Neural progenitor cell (in vitro differentiated cells): Measurements from ENCODE around the gene QRICH1. TPM values are rescaled to one million over a fixed set of nuclear protein-coding genes. Genes with fewer than 3 reads are reported as not detected.

Source experiments
- DNase-seq: peaks from one replicate; pipeline ENCODE4 v3.0.0-alpha.2; 2016; ENCODE audit warnings: low spot score
- H2AFZ ChIP-seq: fragments of 200-600 bp; sonication (generic); replicated peaks from 2 replicates; pipeline ENCODE4 v1.6.1; 2016; ENCODE audit warnings: antibody characterized with exemption
- H3F3A ChIP-seq: fragments of 200-600 bp; sonication (generic); 2 replicates; pipeline ENCODE4 v1.6.1; 2016; ENCODE audit warnings: antibody characterized with exemption, low read depth
- H3K27ac ChIP-seq: fragments of 200-600 bp; sonication (generic); 2 replicates; pipeline ENCODE4 v1.5.1; 2016; ENCODE audit warnings: mild to moderate bottlenecking
- H3K27me3 ChIP-seq: fragments of 200-600 bp; sonication (generic); 2 replicates; pipeline ENCODE4 v1.6.1; 2016; ENCODE audit warnings: mild to moderate bottlenecking, moderate library complexity
- H3K36me3 ChIP-seq: fragments of 200-600 bp; sonication (generic); 2 replicates; pipeline ENCODE4 v1.5.1; 2016
- H3K4me1 ChIP-seq: fragments of 200-600 bp; sonication (generic); 2 replicates; pipeline ENCODE4 v1.6.1; 2016; ENCODE audit warnings: mixed run types
- H3K4me2 ChIP-seq: fragments of 200-600 bp; sonication (generic); 2 replicates; pipeline ENCODE4 v1.6.1; 2016
- H3K4me3 ChIP-seq: fragments of 200-600 bp; sonication (generic); 2 replicates; pipeline ENCODE4 v1.5.1; 2016
- H3K79me2 ChIP-seq: fragments of 200-600 bp; sonication (generic); 2 replicates; pipeline ENCODE4 v1.6.1; 2016; ENCODE audit warnings: low read depth
- H3K9ac ChIP-seq: fragments of 200-600 bp; sonication (generic); 2 replicates; pipeline ENCODE4 v1.6.1; 2016
- H3K9me3 ChIP-seq: fragments of 200-600 bp; sonication (generic); 2 replicates; pipeline ENCODE4 v1.5.1; 2016; ENCODE audit warnings: low read depth
- H4K20me1 ChIP-seq: fragments of 200-600 bp; sonication (generic); 2 replicates; pipeline ENCODE4 v1.6.1; 2016; ENCODE audit warnings: low read depth
- H3K27ac Mint-ChIP-seq: 3 replicates; pipeline ENCODE4 v1.8.0; 2021; ENCODE audit warnings: mixed read lengths
- H3K27me3 Mint-ChIP-seq: 2 replicates; pipeline ENCODE4 v1.8.0; 2022; ENCODE audit warnings: low read depth, mild to moderate bottlenecking, inconsistent platforms, moderate library complexity, mixed read lengths; ENCODE audit not compliant: insufficient read depth
- H3K36me3 Mint-ChIP-seq: 3 replicates; pipeline ENCODE4 v1.8.0; 2021; ENCODE audit warnings: mixed read lengths
- H3K4me1 Mint-ChIP-seq: 3 replicates; pipeline ENCODE4 v1.8.0; 2021; ENCODE audit warnings: mixed read lengths
- H3K4me3 Mint-ChIP-seq: 3 replicates; pipeline ENCODE4 v1.8.0; 2021; ENCODE audit warnings: mild to moderate bottlenecking, moderate library complexity, mixed read lengths
- H3K9me3 Mint-ChIP-seq: 3 replicates; pipeline ENCODE4 v1.8.0; 2020; ENCODE audit warnings: mixed read lengths
- EZH2 ChIP-seq: fragments of 200-600 bp; sonication (generic); IDR thresholded peaks from 2 replicates; pipeline ENCODE4 v1.6.1; 2017; ENCODE audit warnings: antibody characterized with exemption, mild to moderate bottlenecking, moderate library complexity
- EZH2phosphoT487 ChIP-seq: fragments of 200-600 bp; sonication (generic); IDR thresholded peaks from 2 replicates; pipeline ENCODE4 v1.6.1; 2017; ENCODE audit warnings: antibody characterized with exemption
- total RNA-seq: library from RNA; depleted of rRNA; stranded (reverse); fragments of >200 nt; gene quantifications from 2 replicates; pipeline ENCODE4 v1.2.3, GENCODE V29; 2015; ENCODE audit warnings: low replicate concordance
- TF ChIP-seq, protein P1 (sequence below): fragments of 200-600 bp; sonication (generic); IDR thresholded peaks from 2 replicates; pipeline ENCODE4 v1.5.1; 2017; ENCODE audit warnings: antibody characterized with exemption, mild to moderate bottlenecking

QRICH1 gene
- total RNA-seq, 1 donor from 2014 or later: 167 TPM

DNA sequence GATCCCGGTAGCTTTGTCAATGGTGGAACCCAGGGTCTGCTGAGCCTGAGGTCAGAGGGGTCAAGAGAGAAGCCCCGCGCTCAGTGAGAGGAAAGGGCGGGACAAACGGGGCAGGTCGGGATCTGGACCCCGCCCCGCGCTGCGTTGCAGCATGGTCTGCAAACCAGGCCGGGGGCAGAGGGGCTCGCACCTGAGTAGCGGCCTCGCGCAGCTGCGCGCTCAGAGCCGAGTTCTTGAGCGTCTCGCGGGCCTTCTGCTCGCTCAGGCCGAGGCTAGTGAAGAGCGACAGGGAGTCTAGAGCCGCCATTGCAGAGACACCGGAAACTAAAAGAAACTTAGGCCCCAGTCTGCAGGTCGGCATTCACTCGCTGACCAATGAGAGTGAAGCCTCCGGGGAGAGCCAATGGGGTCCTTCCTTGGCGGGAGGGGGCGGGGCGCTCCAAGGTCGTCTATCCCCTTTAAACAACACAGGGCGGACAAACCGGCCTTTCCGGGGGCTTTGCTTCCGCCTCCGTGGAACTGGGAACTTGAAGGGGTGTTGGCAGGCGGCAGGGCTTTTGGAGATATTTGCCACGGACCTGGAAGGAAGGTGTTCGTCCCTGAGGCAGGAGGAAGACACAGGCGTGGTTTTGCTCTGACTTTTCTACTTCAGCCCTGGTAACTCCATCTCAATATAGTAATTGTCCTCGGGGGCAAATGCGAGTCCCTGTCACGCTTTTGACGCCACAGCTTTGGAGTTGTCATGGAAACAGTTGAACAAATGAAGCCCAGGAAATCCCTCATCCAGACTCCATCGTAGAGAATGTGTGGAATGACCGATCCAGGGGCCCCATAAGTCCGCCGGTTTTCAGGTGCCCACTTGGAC is 10.8 kb upstream of the QRICH1 start, which contains the start of gene QARS1:
QARS1 (minus strand) TSS at position 331 of the 865 bp plus-strand sequence; CDS start at position 307, 24 bp downstream.
- Histone ChIP-seq H3K9ac (peak within 1 kb of the TSS; percentile 86), H3F3A (peaks cover 32% of the 10 kb centered on the region), H4K20me1 (no peaks in the 10 kb centered on the region), H3K27ac (peak within 1 kb of the TSS; percentile 76), H3K27me3 (no peaks in the 10 kb centered on the region), H3K4me1 (peaks cover 15% of the 10 kb centered on the region), H3K4me3 (peak within 1 kb of the TSS; percentile 77), H3K36me3 (no peaks in the 10 kb centered on the region), H2AFZ (peak within 1 kb of the TSS; percentile 89), H3K4me2 (peak within 1 kb of the TSS; percentile 100), H3K9me3 (no peaks in the 10 kb centered on the region), H3K79me2 (peaks cover 19% of the 10 kb centered on the region)
- Mint-ChIP-seq H3K36me3 (peaks cover 32% of the 10 kb centered on the region), H3K4me3 (peak within 1 kb of the TSS; percentile 97), H3K27ac (peak within 1 kb of the TSS; percentile 98), H3K9me3 (no peaks in the 10 kb centered on the region), H3K4me1 (peaks cover 26% of the 10 kb centered on the region), H3K27me3 (no peaks in the 10 kb centered on the region)
- no peak for TF ChIP-seq EZH2
- no peak for TF ChIP-seq EZH2phosphoT487
- TF ChIP-seq, protein P1, sequence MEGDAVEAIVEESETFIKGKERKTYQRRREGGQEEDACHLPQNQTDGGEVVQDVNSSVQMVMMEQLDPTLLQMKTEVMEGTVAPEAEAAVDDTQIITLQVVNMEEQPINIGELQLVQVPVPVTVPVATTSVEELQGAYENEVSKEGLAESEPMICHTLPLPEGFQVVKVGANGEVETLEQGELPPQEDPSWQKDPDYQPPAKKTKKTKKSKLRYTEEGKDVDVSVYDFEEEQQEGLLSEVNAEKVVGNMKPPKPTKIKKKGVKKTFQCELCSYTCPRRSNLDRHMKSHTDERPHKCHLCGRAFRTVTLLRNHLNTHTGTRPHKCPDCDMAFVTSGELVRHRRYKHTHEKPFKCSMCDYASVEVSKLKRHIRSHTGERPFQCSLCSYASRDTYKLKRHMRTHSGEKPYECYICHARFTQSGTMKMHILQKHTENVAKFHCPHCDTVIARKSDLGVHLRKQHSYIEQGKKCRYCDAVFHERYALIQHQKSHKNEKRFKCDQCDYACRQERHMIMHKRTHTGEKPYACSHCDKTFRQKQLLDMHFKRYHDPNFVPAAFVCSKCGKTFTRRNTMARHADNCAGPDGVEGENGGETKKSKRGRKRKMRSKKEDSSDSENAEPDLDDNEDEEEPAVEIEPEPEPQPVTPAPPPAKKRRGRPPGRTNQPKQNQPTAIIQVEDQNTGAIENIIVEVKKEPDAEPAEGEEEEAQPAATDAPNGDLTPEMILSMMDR: no peak
- peak; percentile 97 for DNase-seq

DNA sequence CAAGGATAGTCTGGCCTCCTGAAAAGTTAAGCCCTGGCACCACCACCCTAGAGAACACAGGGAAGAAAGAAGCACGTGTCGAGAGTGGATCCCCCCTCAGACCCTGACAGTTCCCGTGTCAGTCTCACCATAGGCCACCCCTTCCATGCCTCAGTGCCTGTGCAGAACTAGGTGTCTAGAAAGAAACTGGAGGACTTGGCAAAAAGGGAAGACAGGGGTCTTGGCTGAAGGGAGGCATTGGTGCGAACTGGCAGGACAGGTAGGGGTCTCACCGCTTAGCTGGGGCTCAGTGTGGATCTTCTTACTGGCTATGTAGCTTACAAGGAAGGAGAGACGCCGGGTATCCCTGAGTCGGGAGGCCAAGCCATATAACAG is 10.2 kb upstream of the QRICH1 start:
- H3K27me3 ChIP-seq: no peaks in the 10 kb centered on the region
- H3K9ac ChIP-seq: peak overlapping the region; percentile 86
- no peaks in the 10 kb centered on the region for H3K9me3 Mint-ChIP-seq
- H3K4me3 ChIP-seq: peak overlapping the region; percentile 77
- H3K4me3 Mint-ChIP-seq: peak overlapping the region; percentile 97
- peaks cover 26% of the 10 kb centered on the region for H3K4me1 Mint-ChIP-seq
- peak overlapping the region; percentile 89 for H2AFZ ChIP-seq
- DNase-seq: no peak
- peak overlapping the region; percentile 98 for H3K27ac Mint-ChIP-seq
- H3K27ac ChIP-seq: no peak overlapping the region
- no peaks in the 10 kb centered on the region for H3K27me3 Mint-ChIP-seq
- no peaks in the 10 kb centered on the region for H4K20me1 ChIP-seq
- TF ChIP-seq, protein P1: no peak
- TF ChIP-seq EZH2phosphoT487 (no peak), EZH2 (no peak)
- no peaks in the 10 kb centered on the region for H3K9me3 ChIP-seq
- peaks cover 32% of the 10 kb centered on the region for H3F3A ChIP-seq
- peaks cover 27% of the 10 kb centered on the region for H3K36me3 Mint-ChIP-seq
- H3K4me2 ChIP-seq: peak overlapping the region; percentile 100
- no peaks in the 10 kb centered on the region for H3K36me3 ChIP-seq
- peaks cover 15% of the 10 kb centered on the region for H3K4me1 ChIP-seq
- H3K79me2 ChIP-seq: peaks cover 19% of the 10 kb centered on the region

DNA sequence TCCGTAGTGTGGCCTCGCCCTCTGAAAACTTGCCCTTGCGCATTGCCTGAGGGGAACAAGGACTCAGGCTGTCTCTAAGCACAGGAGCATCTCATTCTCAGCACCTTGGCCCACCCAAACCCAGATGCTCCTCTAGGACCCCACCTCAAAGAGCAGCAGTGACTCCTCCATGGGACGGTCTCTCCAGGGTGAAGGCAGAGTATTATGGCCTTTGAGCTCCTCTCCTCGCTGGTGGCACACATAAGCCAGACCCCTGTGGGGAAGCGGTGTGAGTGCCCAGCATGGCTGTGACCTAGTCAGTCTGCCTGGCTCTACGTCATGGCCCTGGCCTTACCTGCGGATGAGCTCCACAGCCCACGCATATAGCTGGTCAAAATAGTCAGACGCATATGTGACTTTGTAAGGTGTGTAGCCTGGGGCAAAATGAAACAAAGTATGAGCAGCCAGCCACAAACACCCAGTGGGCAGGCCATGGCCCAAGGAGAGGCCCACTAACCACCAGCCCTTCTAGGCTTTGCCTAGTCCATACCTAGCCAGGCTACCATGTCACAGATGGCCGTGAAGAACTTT is 6.3 kb upstream of the QRICH1 start:
- no peak overlapping the region for H3K4me2 ChIP-seq
- Mint-ChIP-seq H3K27ac (no peak overlapping the region), H3K9me3 (no peaks in the 10 kb centered on the region), H3K27me3 (no peaks in the 10 kb centered on the region), H3K4me3 (no peak overlapping the region), H3K4me1 (peaks cover 17% of the 10 kb centered on the region), H3K36me3 (peaks cover 27% of the 10 kb centered on the region)
- H3K79me2 ChIP-seq: peaks cover 19% of the 10 kb centered on the region
- no peak overlapping the region for H2AFZ ChIP-seq
- no peaks in the 10 kb centered on the region for H4K20me1 ChIP-seq
- H3K4me1 ChIP-seq: peaks cover 8% of the 10 kb centered on the region
- TF ChIP-seq EZH2 (no peak), EZH2phosphoT487 (no peak)
- TF ChIP-seq, protein P1: no peak
- DNase-seq: no peak
- H3K9me3 ChIP-seq: no peaks in the 10 kb centered on the region
- H3K27me3 ChIP-seq: no peaks in the 10 kb centered on the region
- peaks cover 19% of the 10 kb centered on the region for H3F3A ChIP-seq
- H3K9ac ChIP-seq: no peak overlapping the region
- H3K27ac ChIP-seq: no peak overlapping the region
- no peak overlapping the region for H3K4me3 ChIP-seq
- no peaks in the 10 kb centered on the region for H3K36me3 ChIP-seq
